GM23338 (cell line): ENCODE results near the gene LPP.

ENCODE experiments used
- CREB1 ChIP-seq: fragments of 250-450 bp; sonication (Bioruptor Pico); IDR thresholded peaks from 2 replicates; pipeline ENCODE4 v1.5.0; 2020; ENCODE audit warnings: low read depth, mild to moderate bottlenecking, moderate library complexity
- EZH2 ChIP-seq: fragments of 200-600 bp; sonication (generic); IDR thresholded peaks from one replicate; pipeline ENCODE4 v1.8.0; 2017; ENCODE audit warnings: antibody characterized with exemption, mild to moderate bottlenecking, low read depth; ENCODE audit not compliant: unreplicated experiment
- EZH2phosphoT487 ChIP-seq: fragments of 200-600 bp; sonication (generic); IDR thresholded peaks from one replicate; pipeline ENCODE4 v1.8.1; 2018; ENCODE audit warnings: antibody characterized with exemption; ENCODE audit not compliant: unreplicated experiment
- STAT1 ChIP-seq: IDR thresholded peaks from one replicate; pipeline ENCODE4 v1.6.1; 2016; ENCODE audit warnings: antibody characterized with exemption; ENCODE audit not compliant: unreplicated experiment
- TF ChIP-seq, protein P1 (sequence below), 2 experiments: fragments of 200-600 bp in 1 of 2; sonication (generic) in 1 of 2; conservative IDR thresholded peaks; 2 replicates each; pipeline versions ENCODE4 v1.5.1 to v1.6.1; 2016 to 2017; ENCODE audit warnings: antibody characterized with exemption in 2 of 2, low read depth in 2 of 2, mild to moderate bottlenecking in 2 of 2, moderate library complexity in 1 of 2
- TF ChIP-seq, protein P2 (sequence below): IDR thresholded peaks from one replicate; pipeline ENCODE4 v1.6.1; 2018; ENCODE audit warnings: antibody characterized with exemption; ENCODE audit not compliant: unreplicated experiment

DNA sequence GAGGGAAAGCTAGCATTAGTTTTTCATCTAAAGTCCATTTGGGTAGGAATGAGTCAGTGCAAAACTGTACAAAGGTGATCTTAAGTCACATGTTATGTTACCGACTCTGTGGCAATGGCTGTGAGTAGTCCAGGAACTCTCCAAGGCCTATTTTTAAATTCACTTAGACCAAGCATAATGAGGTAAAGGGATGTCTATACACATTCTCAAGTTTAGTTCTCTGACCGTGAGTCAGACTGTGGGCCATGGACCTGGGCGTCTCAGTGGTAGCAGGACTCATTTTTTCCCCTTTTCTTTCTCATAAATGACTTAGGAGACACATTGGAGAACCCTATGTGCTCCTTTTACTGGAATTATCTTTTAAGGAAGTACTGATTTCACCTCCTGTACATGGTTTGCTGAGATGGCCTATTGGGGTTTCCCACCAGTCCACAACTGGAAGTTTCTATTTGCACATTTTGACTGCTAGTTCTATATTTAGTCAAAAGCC, 529.1 kb downstream of the LPP start:
- TF ChIP-seq, protein P1, sequence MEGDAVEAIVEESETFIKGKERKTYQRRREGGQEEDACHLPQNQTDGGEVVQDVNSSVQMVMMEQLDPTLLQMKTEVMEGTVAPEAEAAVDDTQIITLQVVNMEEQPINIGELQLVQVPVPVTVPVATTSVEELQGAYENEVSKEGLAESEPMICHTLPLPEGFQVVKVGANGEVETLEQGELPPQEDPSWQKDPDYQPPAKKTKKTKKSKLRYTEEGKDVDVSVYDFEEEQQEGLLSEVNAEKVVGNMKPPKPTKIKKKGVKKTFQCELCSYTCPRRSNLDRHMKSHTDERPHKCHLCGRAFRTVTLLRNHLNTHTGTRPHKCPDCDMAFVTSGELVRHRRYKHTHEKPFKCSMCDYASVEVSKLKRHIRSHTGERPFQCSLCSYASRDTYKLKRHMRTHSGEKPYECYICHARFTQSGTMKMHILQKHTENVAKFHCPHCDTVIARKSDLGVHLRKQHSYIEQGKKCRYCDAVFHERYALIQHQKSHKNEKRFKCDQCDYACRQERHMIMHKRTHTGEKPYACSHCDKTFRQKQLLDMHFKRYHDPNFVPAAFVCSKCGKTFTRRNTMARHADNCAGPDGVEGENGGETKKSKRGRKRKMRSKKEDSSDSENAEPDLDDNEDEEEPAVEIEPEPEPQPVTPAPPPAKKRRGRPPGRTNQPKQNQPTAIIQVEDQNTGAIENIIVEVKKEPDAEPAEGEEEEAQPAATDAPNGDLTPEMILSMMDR (conservative IDR thresholded peaks at IDR 0.05; ENCODE audit: low read depth in 2 of 2): no peak
- TF ChIP-seq STAT1 (no peak), EZH2phosphoT487 (no peak), EZH2 (no peak), CREB1 (CRISPR knock-in tag) (no peak)
- TF ChIP-seq, protein P2, sequence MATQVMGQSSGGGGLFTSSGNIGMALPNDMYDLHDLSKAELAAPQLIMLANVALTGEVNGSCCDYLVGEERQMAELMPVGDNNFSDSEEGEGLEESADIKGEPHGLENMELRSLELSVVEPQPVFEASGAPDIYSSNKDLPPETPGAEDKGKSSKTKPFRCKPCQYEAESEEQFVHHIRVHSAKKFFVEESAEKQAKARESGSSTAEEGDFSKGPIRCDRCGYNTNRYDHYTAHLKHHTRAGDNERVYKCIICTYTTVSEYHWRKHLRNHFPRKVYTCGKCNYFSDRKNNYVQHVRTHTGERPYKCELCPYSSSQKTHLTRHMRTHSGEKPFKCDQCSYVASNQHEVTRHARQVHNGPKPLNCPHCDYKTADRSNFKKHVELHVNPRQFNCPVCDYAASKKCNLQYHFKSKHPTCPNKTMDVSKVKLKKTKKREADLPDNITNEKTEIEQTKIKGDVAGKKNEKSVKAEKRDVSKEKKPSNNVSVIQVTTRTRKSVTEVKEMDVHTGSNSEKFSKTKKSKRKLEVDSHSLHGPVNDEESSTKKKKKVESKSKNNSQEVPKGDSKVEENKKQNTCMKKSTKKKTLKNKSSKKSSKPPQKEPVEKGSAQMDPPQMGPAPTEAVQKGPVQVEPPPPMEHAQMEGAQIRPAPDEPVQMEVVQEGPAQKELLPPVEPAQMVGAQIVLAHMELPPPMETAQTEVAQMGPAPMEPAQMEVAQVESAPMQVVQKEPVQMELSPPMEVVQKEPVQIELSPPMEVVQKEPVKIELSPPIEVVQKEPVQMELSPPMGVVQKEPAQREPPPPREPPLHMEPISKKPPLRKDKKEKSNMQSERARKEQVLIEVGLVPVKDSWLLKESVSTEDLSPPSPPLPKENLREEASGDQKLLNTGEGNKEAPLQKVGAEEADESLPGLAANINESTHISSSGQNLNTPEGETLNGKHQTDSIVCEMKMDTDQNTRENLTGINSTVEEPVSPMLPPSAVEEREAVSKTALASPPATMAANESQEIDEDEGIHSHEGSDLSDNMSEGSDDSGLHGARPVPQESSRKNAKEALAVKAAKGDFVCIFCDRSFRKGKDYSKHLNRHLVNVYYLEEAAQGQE: no peak
